ENCODE measurements around the gene PTGER3. TPM values are rescaled to one million over a fixed set of nuclear protein-coding genes. Genes with fewer than 3 reads are reported as not detected.

PTGER3 gene
- polyA plus RNA-seq, 1 donor (not counting 4 experiments of a cell fraction or from before 2014, with no cell fraction given): 0.04 TPM

GRCh38 chr1:70973754-70974153, 73.9 kb downstream of the PTGER3 start:
- Histone ChIP-seq H3K9me3 (ENCODE audit: control insufficient read depth, low read depth, low read length) (no peaks in the 10 kb centered on the region), H2AFZ (ENCODE audit: control insufficient read depth, low read length) (no peak overlapping the region), H3K4me2 (ENCODE audit: control insufficient read depth, extremely low read depth, insufficient read depth, low read depth, low read length) (no peak overlapping the region), H3K36me3 (ENCODE audit: control insufficient read depth in 2 of 2, extremely low read depth in 1 of 2, insufficient read depth in 2 of 2, low read length in 2 of 2) (no peaks in the 10 kb centered on the region), H4K20me1 (ENCODE audit: control insufficient read depth, extremely low read depth, insufficient read depth, low read length) (no peaks in the 10 kb centered on the region), H3K9me1 (ENCODE audit: control insufficient read depth, extremely low read depth, insufficient read depth, low read length) (no peaks in the 10 kb centered on the region), H3K27ac (ENCODE audit: control insufficient read depth, insufficient read depth, low read length) (no peak overlapping the region), H3K9ac (ENCODE audit: control insufficient read depth, extremely low read depth, insufficient read depth, low read length) (no peak overlapping the region), H3K4me3 (ENCODE audit: control insufficient read depth in 2 of 3, extremely low read depth in 1 of 3, insufficient read depth in 2 of 3, low read depth in 1 of 3, low read length in 3 of 3) (no peak overlapping the region), H3K79me2 (ENCODE audit: control insufficient read depth, insufficient read depth, low read length) (no peaks in the 10 kb centered on the region), H3K4me1 (ENCODE audit: control insufficient read depth, extremely low read depth, insufficient read depth, low read length) (no peaks in the 10 kb centered on the region), H3K27me3 (ENCODE audit: control insufficient read depth, extremely low read depth, insufficient read depth, low read length) (no peaks in the 10 kb centered on the region)
- DNase-seq (ENCODE audit: low read depth, low spot score) (no peak), FAIRE-seq (no peak)
- dilution Hi-C loops (cut with MboI; ENCODE audit: extremely low pct_ligation_motif_present, low sequenced_read_pairs): no loop called here
- no peak for TF ChIP-seq CTCF (optimal IDR thresholded peaks at IDR 0.05 in 1 of 3, IDR thresholded peaks at IDR 0.05 in 1 of 3, conservative IDR thresholded peaks at IDR 0.05 in 1 of 3; ENCODE audit: extremely low read depth in 1 of 3, insufficient read depth in 2 of 3, low read length in 3 of 3)
- TF ChIP-seq EZH2 (IDR thresholded peaks at IDR 0.05; ENCODE audit: low read length): no peak

- no peaks in the 10 kb centered on the region for H3K4me1 ChIP-seq (ENCODE audit: control insufficient read depth, extremely low read depth, insufficient read depth, low read length)
- no peaks in the 10 kb centered on the region for H3K36me3 ChIP-seq (ENCODE audit: control insufficient read depth in 2 of 2, extremely low read depth in 1 of 2, insufficient read depth in 2 of 2, low read length in 2 of 2)
- dilution Hi-C loops (cut with MboI; ENCODE audit: extremely low pct_ligation_motif_present, low sequenced_read_pairs): no loop called here
- H3K9me3 ChIP-seq (ENCODE audit: control insufficient read depth, low read depth, low read length): no peaks in the 10 kb centered on the region
- DNase-seq (ENCODE audit: low read depth, low spot score) (no peak), FAIRE-seq (no peak)
- no peak overlapping the region for H3K27ac ChIP-seq (ENCODE audit: control insufficient read depth, insufficient read depth, low read length)
- H3K79me2 ChIP-seq (ENCODE audit: control insufficient read depth, insufficient read depth, low read length): no peaks in the 10 kb centered on the region
- H3K9ac ChIP-seq (ENCODE audit: control insufficient read depth, extremely low read depth, insufficient read depth, low read length): no peak overlapping the region
- H4K20me1 ChIP-seq (ENCODE audit: control insufficient read depth, extremely low read depth, insufficient read depth, low read length): no peaks in the 10 kb centered on the region
- H3K9me1 ChIP-seq (ENCODE audit: control insufficient read depth, extremely low read depth, insufficient read depth, low read length): no peaks in the 10 kb centered on the region
- H3K27me3 ChIP-seq (ENCODE audit: control insufficient read depth, extremely low read depth, insufficient read depth, low read length): no peaks in the 10 kb centered on the region
- no peak overlapping the region for H3K4me2 ChIP-seq (ENCODE audit: control insufficient read depth, extremely low read depth, insufficient read depth, low read depth, low read length)
- no peak overlapping the region for H2AFZ ChIP-seq (ENCODE audit: control insufficient read depth, low read length)
- TF ChIP-seq EZH2 (IDR thresholded peaks at IDR 0.05; ENCODE audit: low read length): no peak
- no peak for TF ChIP-seq CTCF (optimal IDR thresholded peaks at IDR 0.05 in 1 of 3, IDR thresholded peaks at IDR 0.05 in 1 of 3, conservative IDR thresholded peaks at IDR 0.05 in 1 of 3; ENCODE audit: extremely low read depth in 1 of 3, insufficient read depth in 2 of 3, low read length in 3 of 3)
- no peak overlapping the region for H3K4me3 ChIP-seq (ENCODE audit: control insufficient read depth in 2 of 3, extremely low read depth in 1 of 3, insufficient read depth in 2 of 3, low read depth in 1 of 3, low read length in 3 of 3)
Measured at GRCh38 chr1:70970407-70970806, 77.2 kb downstream of the PTGER3 start.
